EL (cell line): ENCODE measurements around the gene PLCB4.

Experiments used
- DNase-seq: peaks from one replicate; pipeline ENCODE4 v3.0.0-alpha.2; 2016

Gene PLCB4

DNA sequence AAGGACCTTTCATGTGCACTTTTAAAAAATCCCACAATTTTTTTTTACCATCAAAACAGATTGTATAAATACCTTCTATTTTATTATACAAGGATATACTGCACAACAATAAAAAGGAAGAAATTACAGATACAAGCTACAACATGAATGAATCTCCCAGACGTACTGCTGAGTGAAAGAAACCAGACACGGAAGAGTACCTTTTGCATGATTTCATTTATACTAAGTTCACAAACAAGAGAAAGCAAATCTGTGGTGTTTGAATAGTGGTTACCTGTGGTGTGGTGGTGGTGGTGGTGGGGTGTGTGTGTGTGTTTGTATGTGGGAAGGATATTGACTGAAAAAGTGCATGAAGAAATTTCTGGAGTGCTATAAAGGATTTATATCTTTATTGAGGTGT is 6.8 kb upstream of the PLCB4 start:
- no peak for DNase-seq

DNA sequence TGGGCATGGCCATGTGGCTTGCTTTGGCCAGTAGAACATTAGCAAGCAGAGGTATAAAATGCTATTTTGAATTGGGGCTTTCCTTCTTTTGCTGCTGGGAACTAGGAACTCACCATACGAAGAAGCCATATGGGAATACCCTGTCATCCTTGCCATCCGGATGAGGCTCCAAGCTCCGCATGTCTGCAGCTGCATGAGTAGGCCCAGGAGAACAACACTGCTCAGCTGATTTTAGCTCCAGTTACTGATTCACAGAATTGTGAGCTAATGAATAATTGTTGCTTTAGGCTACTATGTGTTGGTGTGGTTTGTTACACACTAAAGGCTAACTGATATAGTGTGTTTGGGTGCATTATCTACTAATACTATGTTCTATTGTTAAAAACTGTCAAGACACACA is 2.7 kb upstream of the PLCB4 start:
- DNase-seq: peak; percentile 47

DNA sequence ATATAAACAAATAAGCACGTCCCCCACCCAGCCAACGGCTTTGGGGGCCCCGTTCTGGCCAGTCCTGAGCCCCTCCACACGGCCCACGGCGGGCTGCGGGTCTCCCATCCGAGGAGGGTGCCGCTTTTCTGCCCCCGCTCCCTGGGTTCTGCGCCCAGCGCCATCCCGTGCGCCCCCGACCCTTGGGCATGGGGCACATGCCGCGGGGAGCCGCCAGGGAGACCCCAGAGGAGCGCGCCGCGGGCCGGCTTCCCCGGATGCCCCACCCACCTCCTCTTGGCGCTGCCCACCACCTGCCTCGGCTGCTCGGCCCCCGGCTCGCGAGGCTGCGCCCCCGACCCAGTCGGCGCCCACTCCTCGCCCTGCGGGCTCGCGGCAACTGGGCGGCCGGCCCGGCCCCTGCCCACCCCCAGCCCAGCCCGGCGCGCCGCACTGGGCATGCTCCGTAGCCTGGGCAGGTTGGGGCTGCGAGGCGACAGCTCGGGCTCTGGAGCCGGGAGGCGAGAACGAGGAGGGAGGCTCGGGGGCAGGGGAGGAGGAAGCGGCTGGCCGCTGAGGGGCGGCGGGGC is 570 bp upstream of the PLCB4 start:
- peak; percentile 60 for DNase-seq

DNA sequence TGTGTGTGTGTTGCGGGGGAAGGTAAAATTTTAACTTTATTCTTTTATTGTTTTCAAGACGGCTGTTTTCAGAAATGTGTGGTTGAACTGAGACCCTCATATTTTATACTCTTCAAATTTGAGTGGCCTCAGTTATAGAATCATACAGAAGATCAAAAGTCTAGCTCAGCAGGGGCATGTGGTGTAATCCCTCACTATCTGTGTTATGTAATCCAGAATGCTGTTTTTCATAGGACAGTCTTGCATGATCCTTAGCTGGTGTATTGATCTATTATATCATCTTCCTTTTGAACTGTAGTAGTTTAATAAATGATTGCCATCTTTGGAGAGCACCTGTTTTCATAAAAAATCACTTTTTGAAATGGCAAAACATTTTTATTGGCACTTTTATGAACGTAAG is 1.4 kb downstream of the PLCB4 start:
- no peak for DNase-seq

DNA sequence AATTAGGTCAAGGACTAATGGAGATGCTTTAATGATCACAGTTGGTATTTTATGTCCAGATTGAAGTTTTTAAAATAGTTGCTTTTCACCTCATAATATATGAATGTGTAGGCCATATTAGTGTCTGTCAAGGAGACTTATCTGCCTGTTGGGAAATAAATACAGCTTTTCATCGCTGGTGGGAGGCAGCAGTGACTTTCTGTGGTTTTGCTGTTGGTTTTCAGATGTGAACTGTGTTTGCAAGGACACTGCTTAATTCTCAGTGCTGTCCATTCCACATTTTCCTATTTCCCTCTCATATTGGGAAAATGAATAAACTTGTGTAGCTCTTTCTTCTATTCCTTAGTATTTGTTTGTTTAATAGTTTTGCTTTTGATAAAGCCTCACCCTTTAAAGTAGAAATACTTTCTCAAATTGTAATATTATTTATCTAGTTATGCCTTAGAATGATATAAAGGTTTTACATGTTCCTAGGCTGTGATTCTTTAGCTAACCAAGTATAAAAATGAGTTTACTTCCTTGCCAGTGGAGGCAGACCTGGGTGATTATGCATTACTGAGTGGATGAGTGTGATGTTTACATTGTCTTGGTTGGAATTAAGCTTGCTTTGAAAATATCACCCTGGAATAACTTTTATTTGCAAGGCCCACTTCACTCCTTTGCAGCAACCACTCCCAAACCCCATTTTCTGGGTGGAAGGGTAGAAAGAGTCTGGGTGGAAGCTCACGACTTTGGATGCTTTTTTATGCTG is 3.3 kb downstream of the PLCB4 start:
- DNase-seq: no peak

DNA sequence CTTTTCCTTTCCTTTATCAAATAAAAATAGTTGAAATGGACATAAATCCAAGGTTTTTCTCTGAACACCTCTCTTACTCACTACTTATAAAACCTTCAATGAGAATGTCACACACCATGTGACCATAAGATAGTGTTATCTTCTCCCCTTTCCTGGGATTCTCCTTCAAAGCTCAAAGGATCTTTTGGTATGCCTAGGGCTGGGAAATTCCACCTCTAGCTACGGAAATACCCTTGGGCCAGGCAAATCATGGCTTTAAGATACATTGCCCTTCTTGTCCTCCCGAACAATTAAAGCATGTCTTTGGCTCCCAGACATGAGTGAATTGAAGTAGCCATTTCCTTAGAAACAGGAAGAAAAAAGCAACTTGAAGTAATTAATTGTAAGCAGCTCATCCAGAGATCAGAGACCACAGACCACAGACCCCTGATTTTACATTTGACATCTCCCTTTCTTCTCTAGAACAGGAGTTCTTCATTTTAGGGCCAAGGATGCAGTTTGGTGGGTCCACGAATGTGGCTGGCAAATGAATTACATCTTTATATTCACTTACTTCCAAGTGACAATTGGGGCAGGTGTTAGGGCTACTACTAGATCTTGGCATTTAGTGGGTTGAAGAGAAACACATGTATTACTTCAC is 4.1 kb downstream of the PLCB4 start:
- DNase-seq: no peak

DNA sequence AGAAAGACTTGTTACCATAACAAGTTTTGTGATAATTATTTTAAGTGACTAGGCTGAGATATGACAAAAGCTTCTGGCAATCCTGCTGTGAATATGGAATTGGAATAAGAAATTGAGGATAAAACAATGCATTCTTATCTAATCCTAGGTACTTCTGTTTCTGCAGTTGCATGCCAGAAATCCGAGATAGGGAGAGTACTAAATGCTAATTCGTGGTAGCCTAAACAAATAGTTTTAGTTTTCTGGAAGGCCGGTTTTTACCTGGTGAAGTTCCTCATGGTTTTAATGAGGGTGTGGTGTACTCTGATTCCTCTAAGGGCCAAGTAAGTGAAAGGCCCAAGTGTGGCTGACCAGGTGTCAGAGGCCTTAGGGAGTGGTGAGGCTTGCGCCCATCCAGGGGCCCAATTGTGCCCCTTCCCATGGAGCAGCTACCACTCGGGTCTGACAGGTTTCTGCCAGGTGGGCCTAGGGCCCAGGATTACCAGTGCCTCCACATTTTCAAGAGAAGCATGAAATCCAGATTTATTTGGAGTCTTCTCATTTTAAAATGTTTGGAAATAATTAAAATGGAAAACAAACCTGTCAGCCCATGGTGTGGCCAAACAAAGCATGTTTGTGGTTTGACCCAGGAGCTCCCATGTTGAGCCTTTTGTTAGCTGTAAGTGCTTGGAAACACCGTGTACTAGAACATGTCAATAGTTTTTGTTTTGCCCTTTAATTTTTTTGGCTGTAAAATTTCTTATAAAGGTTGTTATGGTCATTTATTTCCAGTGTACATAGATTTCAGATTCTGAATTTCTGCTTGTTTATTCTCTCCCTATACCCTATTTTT is 6.6 kb downstream of the PLCB4 start:
- no peak for DNase-seq

DNA sequence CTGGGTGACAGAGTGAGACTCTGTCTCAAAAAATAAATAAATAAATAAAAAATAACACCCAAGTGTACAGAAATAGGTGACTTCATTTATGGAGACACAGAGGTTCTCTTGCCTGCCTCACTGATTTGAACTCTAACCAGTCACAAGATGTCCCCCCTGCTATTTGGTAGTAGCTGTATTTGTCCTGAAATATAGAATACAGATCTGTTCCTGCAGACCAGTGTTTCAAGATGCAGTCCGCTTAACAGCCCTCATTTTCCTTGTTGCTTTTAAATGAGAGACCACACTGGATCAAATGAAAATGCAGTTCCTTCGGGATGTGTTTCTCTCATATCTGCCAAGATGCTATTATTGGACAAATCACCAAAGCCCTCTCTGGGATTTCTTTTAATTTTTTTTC is 7.6 kb downstream of the PLCB4 start:
- DNase-seq: no peak

DNA sequence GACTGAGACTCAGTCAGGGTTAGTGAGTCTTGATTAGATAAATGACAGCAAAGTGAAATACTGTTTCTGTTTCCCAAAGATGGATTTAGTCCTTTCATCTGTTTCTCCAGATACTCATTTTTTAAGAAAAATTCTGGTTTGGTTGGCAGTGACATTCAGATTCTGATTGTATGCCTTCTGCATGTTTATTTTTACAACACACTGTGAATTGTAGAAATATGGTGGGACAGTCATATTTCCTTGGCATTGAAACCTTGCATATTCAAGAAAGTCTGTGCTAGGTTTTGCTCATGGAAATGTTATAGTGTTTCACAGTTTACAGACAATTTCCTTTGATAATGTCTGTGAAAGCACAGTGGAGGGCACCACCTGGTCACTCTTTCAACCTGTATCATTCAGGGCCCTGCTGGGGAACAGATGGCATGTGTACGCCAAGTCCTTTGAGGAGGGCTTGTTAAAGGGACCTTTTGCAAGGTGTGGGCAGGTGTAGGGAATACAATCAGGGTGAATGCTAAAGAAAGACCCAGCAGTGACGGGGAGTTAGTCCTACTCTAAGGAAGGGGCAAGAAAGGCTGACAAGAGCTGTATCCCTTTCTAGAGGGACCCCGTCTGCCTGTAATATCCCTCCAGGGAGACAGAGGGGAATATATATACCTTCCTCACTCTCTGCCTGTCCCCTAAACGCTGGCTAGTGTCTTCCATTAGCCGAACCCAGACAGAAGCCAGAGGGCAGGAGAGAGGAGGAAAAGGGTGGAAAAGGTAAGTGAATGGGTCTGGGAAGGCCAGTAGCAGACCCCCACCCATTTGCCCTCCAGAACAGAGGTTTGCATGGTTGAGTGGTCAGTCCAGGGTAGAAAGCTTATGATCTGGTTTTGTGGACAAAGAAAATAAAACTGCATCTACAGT is 10.2 kb downstream of the PLCB4 start:
- no peak for DNase-seq

DNA sequence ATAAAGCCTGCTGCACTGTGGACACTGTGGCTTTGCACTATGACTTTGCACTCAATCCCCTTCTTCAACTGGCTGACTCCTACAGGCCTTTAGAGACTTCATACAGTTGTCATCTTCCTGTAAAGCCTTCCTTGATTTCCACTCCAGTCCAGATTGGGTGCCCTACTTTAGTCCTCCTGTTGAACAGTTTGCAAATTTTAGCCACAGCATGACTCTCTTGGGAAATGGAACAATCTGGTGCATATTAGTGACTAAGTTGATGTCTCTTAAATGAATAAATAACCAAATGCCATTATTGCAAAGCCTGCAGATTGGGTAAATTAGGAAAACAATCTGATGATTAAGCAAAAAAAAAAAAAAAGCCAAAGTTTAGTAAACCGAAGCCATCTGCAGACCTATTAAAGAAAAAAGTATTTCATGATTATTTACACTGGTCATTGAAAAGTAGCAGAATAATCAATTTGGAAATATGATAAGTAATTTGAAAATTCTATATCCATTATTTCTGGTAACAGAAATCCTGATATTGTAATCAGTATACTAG is 12.6 kb downstream of the PLCB4 start:
- no peak for DNase-seq

DNA sequence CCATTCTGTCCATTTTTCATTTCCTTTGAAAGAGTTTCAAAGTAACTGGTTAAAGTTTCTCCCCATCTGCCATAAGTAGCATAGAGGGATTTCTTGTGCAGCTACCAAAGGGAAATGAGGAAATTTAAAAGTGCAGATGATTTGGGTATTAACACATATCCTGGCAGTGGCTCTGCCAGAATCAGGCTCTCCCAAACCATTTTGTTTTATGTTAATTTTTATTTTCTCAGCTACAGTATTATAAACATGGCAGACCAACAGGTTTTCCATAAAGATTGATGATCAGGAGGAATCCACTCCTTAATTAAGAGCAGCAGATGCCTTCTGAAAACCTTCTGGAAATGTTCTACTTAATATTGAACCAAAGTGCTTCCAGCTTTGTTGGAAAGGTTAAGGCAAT is 13.9 kb downstream of the PLCB4 start:
- DNase-seq: no peak

DNA sequence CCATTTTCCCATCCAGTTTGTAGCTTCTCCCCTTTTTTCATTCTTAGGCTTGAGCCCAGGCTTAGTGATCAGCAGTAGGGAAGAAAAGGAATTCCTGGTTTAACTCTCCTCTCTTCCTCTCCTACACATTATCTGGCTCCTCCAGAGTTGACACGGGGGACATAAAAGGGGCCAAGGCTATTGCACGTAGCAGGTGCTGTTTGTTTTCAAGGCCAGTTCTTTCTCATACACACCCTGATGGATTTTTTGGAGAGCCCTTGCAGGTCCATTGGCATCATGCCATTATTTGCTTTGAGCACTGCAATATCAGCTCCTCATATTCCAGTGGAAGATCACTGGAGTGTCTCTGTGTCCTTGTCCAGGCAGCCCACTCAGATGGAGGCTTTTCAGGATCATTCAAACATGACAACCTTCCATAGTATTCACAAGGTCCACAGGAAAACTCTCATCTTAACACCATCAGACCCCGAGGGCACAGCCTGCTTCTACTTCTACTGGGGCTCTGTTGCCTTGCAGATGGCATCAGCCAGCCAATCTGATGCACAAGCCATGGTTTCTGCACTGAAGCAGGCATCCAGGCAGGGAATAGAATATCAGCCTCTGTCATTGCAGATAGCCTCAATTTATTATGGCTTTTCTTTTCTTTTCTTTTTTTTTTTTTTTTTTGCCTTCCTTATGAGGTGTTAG is 18.8 kb downstream of the PLCB4 start:
- DNase-seq: no peak

DNA sequence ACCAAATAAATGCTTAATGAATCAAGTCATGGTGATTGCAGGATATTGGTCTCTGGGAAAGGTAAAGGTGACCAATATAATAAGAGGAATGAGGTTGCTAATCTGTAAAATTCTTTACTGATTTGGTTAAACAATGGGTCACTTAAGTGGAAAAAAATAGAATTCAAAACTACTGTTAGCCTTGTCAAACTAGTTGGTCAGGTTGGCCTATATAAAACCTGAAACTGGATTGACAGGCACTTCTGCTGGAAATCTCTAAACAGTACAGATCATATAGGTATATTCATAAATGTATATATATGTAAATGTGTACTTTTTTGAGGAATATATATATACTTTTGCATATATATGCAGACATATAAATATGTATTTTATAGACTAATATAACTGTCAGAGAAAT is 19.7 kb downstream of the PLCB4 start:
- no peak for DNase-seq

DNA sequence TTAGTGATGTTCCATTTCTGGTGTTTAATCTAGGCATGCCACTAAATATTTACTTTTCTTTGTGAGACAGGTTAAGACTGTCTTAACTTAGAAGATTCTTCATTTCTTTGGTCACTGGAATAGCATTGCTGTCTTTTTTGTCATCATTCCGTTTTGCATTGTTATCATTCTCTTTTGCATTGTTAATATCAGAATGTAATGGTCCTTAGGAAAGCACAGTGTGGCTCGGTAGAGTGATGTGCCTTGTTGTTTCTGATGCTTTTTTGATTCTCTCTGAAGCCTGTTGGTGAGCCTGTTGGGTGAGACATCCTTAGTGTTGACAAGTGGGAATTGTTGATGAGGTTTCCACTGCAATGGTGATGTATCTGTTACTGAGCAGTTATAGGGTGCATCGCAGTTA is 23.2 kb downstream of the PLCB4 start:
- DNase-seq: peak; percentile 27

DNA sequence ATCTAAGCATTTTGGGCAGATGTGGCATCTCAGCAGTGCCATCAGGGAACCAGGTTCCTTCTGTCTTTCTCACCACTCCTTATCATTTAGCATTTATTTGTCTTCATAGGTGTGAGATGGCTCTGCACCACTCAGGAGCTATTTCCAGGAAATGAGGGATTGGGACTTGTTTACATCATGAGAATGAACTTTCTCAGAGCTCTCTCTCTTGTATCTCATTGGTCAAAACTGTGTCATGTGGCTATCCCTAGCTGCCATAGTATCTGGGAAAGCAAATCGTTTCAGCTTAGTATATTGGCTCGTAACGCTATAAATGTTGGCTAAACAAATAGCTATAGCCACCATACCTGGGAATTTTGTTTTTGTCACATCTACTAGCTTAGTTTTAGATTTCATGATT is 23.8 kb downstream of the PLCB4 start:
- DNase-seq: no peak

DNA sequence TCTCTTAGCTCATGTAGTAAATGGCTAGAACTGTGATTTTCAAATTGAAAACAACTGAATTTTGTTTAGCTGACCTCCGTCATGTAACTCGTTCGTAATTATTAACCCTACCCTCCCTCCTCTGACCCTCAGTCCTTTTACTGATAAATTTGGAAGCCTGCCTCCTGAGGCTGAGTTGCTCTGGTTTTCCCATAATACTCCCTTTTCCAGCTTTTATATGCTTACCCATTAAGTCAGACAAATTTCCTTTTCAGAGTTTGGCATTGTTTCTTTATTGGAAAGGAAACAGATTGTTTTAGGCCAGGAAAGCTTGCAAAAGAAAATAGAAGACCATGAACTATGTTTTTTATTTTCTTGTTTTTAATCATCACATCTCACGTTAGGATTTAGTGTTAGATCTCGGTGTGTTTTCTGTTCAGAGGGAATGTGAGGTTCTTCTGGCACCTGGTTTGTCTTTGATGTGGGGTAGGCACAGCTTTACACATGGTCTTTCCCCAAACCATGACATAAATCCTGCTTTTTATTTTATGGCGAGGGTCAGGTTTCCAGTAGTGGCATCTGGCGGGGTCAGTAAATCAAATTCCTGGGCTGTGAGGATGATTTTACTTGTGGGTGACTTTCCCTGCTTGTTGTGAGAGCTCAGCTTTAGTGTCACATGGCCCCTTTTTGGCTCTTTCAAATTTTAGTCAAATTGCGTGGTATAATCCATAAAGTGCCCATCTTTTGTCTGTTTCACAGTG is 24.5 kb downstream of the PLCB4 start:
- DNase-seq: peak; percentile 16

DNA sequence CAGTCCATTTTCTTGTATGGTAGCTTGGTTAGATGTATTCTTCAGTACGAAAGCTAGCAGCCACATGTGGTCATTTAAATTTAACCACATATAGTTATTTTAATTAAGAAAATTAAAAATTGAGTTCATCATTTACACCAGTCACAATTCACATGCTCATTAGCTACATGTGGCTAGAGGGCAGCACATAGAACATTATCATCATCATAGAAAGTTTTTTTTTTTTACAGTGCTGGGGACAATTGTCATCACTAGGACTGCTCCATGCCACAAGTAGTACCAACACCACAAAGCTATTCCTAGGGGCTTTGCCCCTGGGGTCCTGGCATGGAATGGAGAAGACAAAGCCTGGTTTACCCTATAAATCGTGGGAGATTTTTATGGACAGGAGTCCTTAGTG is 30.5 kb downstream of the PLCB4 start:
- no peak for DNase-seq

DNA sequence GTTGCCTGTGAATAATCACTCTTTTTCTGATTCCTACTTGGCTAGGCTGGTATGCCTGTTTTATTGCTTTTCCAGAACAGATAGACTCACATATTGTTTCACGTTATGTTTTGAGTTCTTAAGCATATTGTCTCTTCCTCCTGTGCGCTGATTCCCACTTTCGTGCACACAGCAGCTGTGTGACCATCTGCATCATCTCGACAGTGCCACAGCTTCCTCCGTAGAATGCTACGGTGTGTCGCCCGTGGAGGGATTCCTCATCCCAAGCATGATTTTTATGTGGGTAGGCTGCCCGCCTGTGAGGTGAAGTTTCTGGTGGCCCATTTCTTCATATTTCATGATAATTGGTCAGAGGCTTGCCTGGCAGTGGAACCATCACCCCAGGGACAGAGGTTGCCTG is 31.8 kb downstream of the PLCB4 start:
- DNase-seq: no peak

DNA sequence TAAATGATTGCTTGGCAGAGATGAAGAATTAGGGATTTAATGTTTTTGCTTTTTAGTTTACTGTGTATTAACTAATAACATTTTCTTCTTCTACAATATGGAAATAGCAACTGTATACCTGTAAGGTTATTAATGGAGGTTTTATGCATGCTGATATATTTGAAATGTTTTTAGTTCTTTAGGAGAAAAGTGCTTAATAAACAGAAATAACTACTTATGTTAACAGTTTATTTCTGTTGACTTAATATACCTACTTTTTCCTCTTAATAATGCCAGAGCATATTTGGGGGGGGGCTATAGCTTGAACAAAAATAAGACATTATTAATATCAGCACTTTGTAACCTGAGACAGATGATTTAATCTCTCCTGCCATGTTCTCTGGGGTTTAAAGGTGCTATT is 33.6 kb downstream of the PLCB4 start:
- no peak for DNase-seq

DNA sequence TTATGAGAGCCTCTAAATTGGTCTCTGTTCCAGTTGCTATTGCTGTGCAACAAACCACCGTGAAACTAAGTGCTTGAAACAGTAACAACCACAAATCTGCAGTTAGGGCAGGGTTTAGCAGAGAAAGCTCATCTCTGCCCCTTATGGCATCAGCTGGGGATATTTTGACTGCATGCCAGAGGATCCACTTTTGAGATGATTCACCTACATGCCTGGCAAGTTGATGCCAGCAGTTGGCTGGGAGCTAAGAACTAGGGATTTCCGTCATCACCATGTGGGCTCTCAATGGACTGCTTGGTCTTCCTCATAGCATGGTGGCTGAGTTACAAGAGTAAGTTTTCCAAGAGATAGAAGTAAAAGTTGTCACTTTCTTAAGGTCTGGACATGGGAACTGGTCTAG is 35.1 kb downstream of the PLCB4 start:
- peak; percentile 55 for DNase-seq

DNA sequence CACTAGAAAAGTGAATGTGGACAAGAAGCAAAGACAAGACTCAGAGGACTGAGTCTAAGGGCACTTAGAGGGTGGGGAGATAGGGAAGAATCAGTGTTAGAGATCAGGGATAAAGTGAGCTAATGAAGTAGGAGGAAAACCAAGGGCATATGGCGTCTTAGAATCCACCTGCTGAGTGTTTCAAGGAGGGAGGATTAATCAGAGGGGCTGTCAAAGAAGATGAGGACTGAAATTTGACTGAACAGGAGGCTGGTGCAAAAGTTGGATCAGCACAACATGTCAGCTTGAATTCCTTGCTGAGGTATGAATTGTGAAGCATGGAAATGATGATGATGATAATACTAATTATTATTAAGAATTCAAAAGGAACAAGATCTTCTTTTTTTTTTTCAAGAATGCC is 39.4 kb downstream of the PLCB4 start:
- DNase-seq: no peak
